Smooth muscle cell (in vitro differentiated cells): ENCODE data around the gene SLC6A20. TPM values are rescaled to one million over a fixed set of nuclear protein-coding genes. Genes with fewer than 3 reads are reported as not detected.

Source experiments
- DNase-seq: peaks from one replicate; lab custom pipeline; 2025; ENCODE audit not compliant: unreplicated experiment; lab: John Stamatoyannopoulos, UW
- H2AFZ ChIP-seq: fragments of 200-600 bp; sonication (generic); 2 replicates; pipeline ENCODE4 v1.6.0; 2016; ENCODE audit warnings: antibody characterized with exemption, low read depth, mild to moderate bottlenecking
- H3F3A ChIP-seq: fragments of 200-600 bp; sonication (generic); 2 replicates; pipeline ENCODE4 v1.6.0; 2017; ENCODE audit warnings: antibody characterized with exemption, low read depth
- H3K27ac ChIP-seq: fragments of 200-600 bp; sonication (generic); 2 replicates; pipeline ENCODE4 v1.5.1; 2016; ENCODE audit warnings: low read depth, mild to moderate bottlenecking
- H3K27me3 ChIP-seq: fragments of 200-600 bp; sonication (generic); 2 replicates; pipeline ENCODE4 v1.6.1; 2016; ENCODE audit warnings: low read depth, mild to moderate bottlenecking
- H3K36me3 ChIP-seq: fragments of 200-600 bp; sonication (generic); 2 replicates; pipeline ENCODE4 v1.5.1; 2016; ENCODE audit warnings: low read depth
- H3K4me1 ChIP-seq: fragments of 200-600 bp; sonication (generic); 2 replicates; pipeline ENCODE4 v1.5.1; 2016; ENCODE audit warnings: low read depth
- H3K4me2 ChIP-seq: fragments of 200-600 bp; sonication (generic); 2 replicates; pipeline ENCODE4 v1.6.0; 2016; ENCODE audit warnings: mild to moderate bottlenecking
- H3K4me3 ChIP-seq: fragments of 200-600 bp; sonication (generic); 2 replicates; pipeline ENCODE4 v1.5.1; 2016; ENCODE audit warnings: mild to moderate bottlenecking
- H3K79me2 ChIP-seq: fragments of 200-600 bp; sonication (generic); 2 replicates; pipeline ENCODE4 v1.6.0; 2016; ENCODE audit warnings: low read depth, mild to moderate bottlenecking
- H3K9ac ChIP-seq: fragments of 200-600 bp; sonication (generic); 2 replicates; pipeline ENCODE4 v1.6.0; 2016; ENCODE audit warnings: low read depth
- H3K9me3 ChIP-seq: fragments of 200-600 bp; sonication (generic); replicated peaks from 2 replicates; pipeline ENCODE4 v1.5.1; 2016; ENCODE audit warnings: low read depth
- H4K20me1 ChIP-seq: fragments of 200-600 bp; sonication (generic); 2 replicates; pipeline ENCODE4 v1.6.0; 2016; ENCODE audit warnings: low read depth
- CTCF ChIP-seq: fragments of 200-600 bp; sonication (generic); IDR thresholded peaks from 2 replicates; pipeline ENCODE4 v1.5.1; 2017; ENCODE audit warnings: borderline replicate concordance, mild to moderate bottlenecking, antibody characterized with exemption; ENCODE audit not compliant: insufficient read depth, poor library complexity, severe bottlenecking
- WGBS: methylation state at CpG from one replicate; pipeline ENCODE4 v1.1.7; 2016; ENCODE audit warnings: low lambda C conversion rate; 5-methylcytosine and 5-hydroxymethylcytosine counted together
- polyA plus RNA-seq: library from polyadenylated mRNA; unstranded; fragments of >200 nt; fragmentation: Nextera tagmentation; extraction: Ambion mirVana; gene quantifications from 2 replicates; pipeline ENCODE4 v1.2.1, GENCODE V29; 2016
- total RNA-seq: library from RNA; depleted of rRNA; stranded (reverse); fragments of >200 nt; gene quantifications from 2 replicates; pipeline ENCODE4 v1.2.3, GENCODE V29; 2014

Gene SLC6A20
- total and polyA plus RNA-seq, 2 experiments from 2014 or later: 0.10 to 0.49 TPM

- no peaks in the 10 kb centered on the region for H3K9me3 ChIP-seq
- H3K4me1 ChIP-seq: no peaks in the 10 kb centered on the region
- WGBS: 76% methylated on average over 10 of the region's 10 CpGs
- DNase-seq: no peak
- no peaks in the 10 kb centered on the region for H3K36me3 ChIP-seq
- no peaks in the 10 kb centered on the region for H4K20me1 ChIP-seq
- no peak overlapping the region for H3K9ac ChIP-seq
- H2AFZ ChIP-seq: no peak overlapping the region
- H3K79me2 ChIP-seq: no peaks in the 10 kb centered on the region
- no peak overlapping the region for H3K27ac ChIP-seq
- TF ChIP-seq CTCF: no peak
- H3F3A ChIP-seq: no peaks in the 10 kb centered on the region
- no peak overlapping the region for H3K4me3 ChIP-seq
- H3K27me3 ChIP-seq: no peaks in the 10 kb centered on the region
- H3K4me2 ChIP-seq: no peak overlapping the region
Observed at GRCh38 chr3:45807681-45808540, 11.6 kb upstream of the SLC6A20 start.

GRCh38 chr3:45807133-45807532 lies 10.8 kb upstream of the SLC6A20 start:
- Histone ChIP-seq H3K36me3 (no peaks in the 10 kb centered on the region), H3K4me3 (no peak overlapping the region), H3F3A (no peaks in the 10 kb centered on the region), H3K4me1 (no peaks in the 10 kb centered on the region), H3K9me3 (no peaks in the 10 kb centered on the region), H3K27ac (no peak overlapping the region), H4K20me1 (no peaks in the 10 kb centered on the region), H3K79me2 (no peaks in the 10 kb centered on the region), H3K4me2 (no peak overlapping the region), H2AFZ (no peak overlapping the region), H3K9ac (no peak overlapping the region), H3K27me3 (no peaks in the 10 kb centered on the region)
- no peak for DNase-seq
- no peak for TF ChIP-seq CTCF
- WGBS: 97% methylated on average over 3 of the region's 3 CpGs

- Histone ChIP-seq H3K4me3 (no peak overlapping the region), H3K27ac (no peak overlapping the region), H3F3A (no peaks in the 10 kb centered on the region), H3K4me2 (no peak overlapping the region), H3K27me3 (peaks cover 4% of the 10 kb centered on the region), H3K9me3 (no peaks in the 10 kb centered on the region), H3K79me2 (no peaks in the 10 kb centered on the region), H3K4me1 (no peaks in the 10 kb centered on the region), H3K9ac (no peak overlapping the region), H4K20me1 (no peaks in the 10 kb centered on the region), H3K36me3 (no peaks in the 10 kb centered on the region), H2AFZ (no peak overlapping the region)
- DNase-seq: no peak
- WGBS: 89% methylated on average over 3 of the region's 3 CpGs
- no peak for TF ChIP-seq CTCF
Observed at GRCh38 chr3:45806072-45806471, 9.7 kb upstream of the SLC6A20 start.
